Activated CD8-positive, alpha-beta T cell treated with anti-CD3 and anti-CD28 coated beads for 36 hours (primary cell): ENCODE measurements around the gene OSBPL6. TPM values are rescaled to one million over a fixed set of nuclear protein-coding genes. Genes with fewer than 3 reads are reported as not detected.
"Not testable (repeated sequence)": the region's sequence is repeated elsewhere in the genome, so short reads cannot be mapped to it uniquely, and the experiment has no call there.

ENCODE experiments used
- ATAC-seq: fragments of 200-7000 bp; cut with Tn5 transposase; one replicate; pipeline ENCODE4 v1.10.0; 2021; ENCODE audit warnings: mild to moderate bottlenecking, moderate library complexity
- CTCF ChIA-PET: fragments of 350-600 bp; sonication (Branson Sonifier 250); formaldehyde crosslinking; loops from one replicate; lab custom pipeline; 2021; ENCODE audit warnings: antibody characterized with exemption; lab: Charles Lee
- POLR2A ChIA-PET: fragments of 350-600 bp; sonication (Branson Sonifier 250); formaldehyde crosslinking; loops from one replicate; lab custom pipeline; 2021; ENCODE audit warnings: antibody characterized with exemption; lab: Charles Lee
- DNase-seq: peaks from one replicate; pipeline ENCODE4 v3.0.0-alpha.2; 2020
- H3K27ac Mint-ChIP-seq: one replicate; pipeline ENCODE4 v1.8.0; 2021; ENCODE audit warnings: mild to moderate bottlenecking, mixed read lengths
- H3K27me3 Mint-ChIP-seq: one replicate; pipeline ENCODE4 v1.8.0; 2021; ENCODE audit warnings: mixed read lengths
- H3K36me3 Mint-ChIP-seq: one replicate; pipeline ENCODE4 v1.8.0; 2021; ENCODE audit warnings: low read depth, mixed read lengths
- H3K4me1 Mint-ChIP-seq: one replicate; pipeline ENCODE4 v1.8.0; 2021; ENCODE audit warnings: low read depth, mixed read lengths
- H3K4me3 Mint-ChIP-seq: one replicate; pipeline ENCODE4 v1.8.0; 2021; ENCODE audit warnings: mild to moderate bottlenecking, moderate library complexity, mixed read lengths
- H3K9me3 Mint-ChIP-seq: one replicate; pipeline ENCODE4 v1.8.0; 2021; ENCODE audit warnings: mixed read lengths
- intact Hi-C: fragments of 100-400 bp; cut with micrococcal nuclease; formaldehyde crosslinking; loops from one replicate; pipeline ENCODE4 v1.10.0; 2022
- total RNA-seq, 2 experiments: library from RNA; stranded (reverse); gene quantifications; one replicate each; pipeline ENCODE4 v1.2.3, GENCODE V29; 2021
- TF ChIP-seq, protein P1 (sequence below): fragments of 200-600 bp; IDR thresholded peaks from one replicate; pipeline ENCODE4 v1.8.0; 2022; ENCODE audit warnings: antibody characterized with exemption, mild to moderate bottlenecking

The OSBPL6 gene
- total RNA-seq, 2 experiments from 2014 or later: 2.5 to 4.0 TPM

GRCh38 chr2:178315488-178315948 lies 121.2 kb downstream of the OSBPL6 start:
- Mint-ChIP-seq H3K27me3 (peaks cover 11% of the 10 kb centered on the region), H3K4me1 (no peaks in the 10 kb centered on the region), H3K27ac (no peak overlapping the region), H3K9me3 (no peaks in the 10 kb centered on the region), H3K4me3 (no peak overlapping the region), H3K36me3 (no peaks in the 10 kb centered on the region)
- ATAC-seq: no peak
- intact Hi-C loops: no loop called here
- TF ChIP-seq, protein P1, sequence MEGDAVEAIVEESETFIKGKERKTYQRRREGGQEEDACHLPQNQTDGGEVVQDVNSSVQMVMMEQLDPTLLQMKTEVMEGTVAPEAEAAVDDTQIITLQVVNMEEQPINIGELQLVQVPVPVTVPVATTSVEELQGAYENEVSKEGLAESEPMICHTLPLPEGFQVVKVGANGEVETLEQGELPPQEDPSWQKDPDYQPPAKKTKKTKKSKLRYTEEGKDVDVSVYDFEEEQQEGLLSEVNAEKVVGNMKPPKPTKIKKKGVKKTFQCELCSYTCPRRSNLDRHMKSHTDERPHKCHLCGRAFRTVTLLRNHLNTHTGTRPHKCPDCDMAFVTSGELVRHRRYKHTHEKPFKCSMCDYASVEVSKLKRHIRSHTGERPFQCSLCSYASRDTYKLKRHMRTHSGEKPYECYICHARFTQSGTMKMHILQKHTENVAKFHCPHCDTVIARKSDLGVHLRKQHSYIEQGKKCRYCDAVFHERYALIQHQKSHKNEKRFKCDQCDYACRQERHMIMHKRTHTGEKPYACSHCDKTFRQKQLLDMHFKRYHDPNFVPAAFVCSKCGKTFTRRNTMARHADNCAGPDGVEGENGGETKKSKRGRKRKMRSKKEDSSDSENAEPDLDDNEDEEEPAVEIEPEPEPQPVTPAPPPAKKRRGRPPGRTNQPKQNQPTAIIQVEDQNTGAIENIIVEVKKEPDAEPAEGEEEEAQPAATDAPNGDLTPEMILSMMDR: no peak
- CTCF ChIA-PET: no interaction called here
- POLR2A ChIA-PET: no interaction called here
- DNase-seq: no peak

GRCh38 chr2:178317811-178318210 lies 123.5 kb downstream of the OSBPL6 start:
- no peaks in the 10 kb centered on the region for H3K9me3 Mint-ChIP-seq
- H3K27ac Mint-ChIP-seq: no peak overlapping the region
- no peaks in the 10 kb centered on the region for H3K36me3 Mint-ChIP-seq
- no peak for ATAC-seq
- H3K4me3 Mint-ChIP-seq: no peak overlapping the region
- TF ChIP-seq, protein P1: no peak
- ChIA-PET POLR2A (no interaction called here), CTCF (interaction anchor here (1.0 kb wide), 1 partner anchor 38 kb away, joined by 3 read pairs; no protein-coding TSS in a partner anchor)
- peaks cover 9% of the 10 kb centered on the region for H3K27me3 Mint-ChIP-seq
- no peaks in the 10 kb centered on the region for H3K4me1 Mint-ChIP-seq
- no peak for DNase-seq
- intact Hi-C loops: no loop called here

- peaks cover 18% of the 10 kb centered on the region for H3K27me3 Mint-ChIP-seq
- POLR2A ChIA-PET: no interaction called here
- no peaks in the 10 kb centered on the region for H3K36me3 Mint-ChIP-seq
These were observed 125.8 kb downstream of the OSBPL6 start for GRCh38 chr2:178320011-178320585.

DNA sequence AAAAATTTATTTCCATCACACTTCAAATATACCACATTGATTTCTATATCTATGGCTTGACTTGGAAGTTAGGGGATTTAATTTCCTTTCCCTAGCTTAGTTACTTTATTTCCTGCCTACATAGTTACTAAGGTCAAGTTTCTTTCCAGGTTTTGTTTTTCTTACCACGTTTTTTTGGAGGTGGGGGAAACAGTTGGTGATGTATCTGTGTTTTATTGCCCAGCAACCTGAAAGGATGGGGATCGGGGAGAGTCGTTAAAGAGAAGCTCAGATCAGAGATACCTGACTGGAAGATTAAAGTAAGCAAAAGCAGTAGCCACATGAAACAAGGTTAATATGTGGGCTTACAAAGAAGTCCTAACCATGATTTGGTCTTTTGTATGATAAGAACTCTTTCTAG lies 127.8 kb downstream of the OSBPL6 start:
- Mint-ChIP-seq H3K36me3 (no peaks in the 10 kb centered on the region), H3K27me3 (peaks cover 16% of the 10 kb centered on the region), H3K4me3 (no peak overlapping the region), H3K9me3 (no peaks in the 10 kb centered on the region), H3K4me1 (no peaks in the 10 kb centered on the region), H3K27ac (no peak overlapping the region)
- ChIA-PET CTCF (no interaction called here), POLR2A (no interaction called here)
- TF ChIP-seq, protein P1: no peak
- ATAC-seq (no peak), DNase-seq (no peak)
- intact Hi-C loops: no loop called here

More at GRCh38 chr2:178320011-178320585, 125.8 kb downstream of the OSBPL6 start:
- TF ChIP-seq, protein P1: no peak
- Mint-ChIP-seq H3K27ac (no peak overlapping the region), H3K4me3 (no peak overlapping the region), H3K4me1 (no peaks in the 10 kb centered on the region), H3K9me3 (no peaks in the 10 kb centered on the region)
- ATAC-seq (no peak), DNase-seq (no peak)
- intact Hi-C loops: no loop called here
- CTCF ChIA-PET: interaction anchor here (1.2 kb wide), 1 partner anchor 77 kb away, joined by 3 read pairs; no protein-coding TSS in a partner anchor

GRCh38 chr2:178323331-178323730 lies 129.0 kb downstream of the OSBPL6 start:
- H3K9me3 Mint-ChIP-seq, H3K4me1 Mint-ChIP-seq, intact Hi-C loops, ATAC-seq, H3K4me3 Mint-ChIP-seq, H3K27ac Mint-ChIP-seq, CTCF ChIA-PET, POLR2A ChIA-PET, DNase-seq, H3K36me3 Mint-ChIP-seq: not testable (repeated sequence)
- H3K27me3 Mint-ChIP-seq: peaks cover 16% of the 10 kb centered on the region
